Right renal cortex interstitium (tissue), 3 donors: ENCODE results near the gene DCLK3. TPM values are rescaled to one million over a fixed set of nuclear protein-coding genes. Genes with fewer than 3 reads are reported as not detected.
A peak's percentile ranks its signal among the peaks of the same experiment; 100 is the strongest.

Experiments used
- DNase-seq, 3 donors: peaks; one replicate each; pipeline ENCODE4 v3.0.0-alpha.2; 2013; ENCODE audit warnings: low read depth in 3 of 3, low spot score in 2 of 3
- polyA plus RNA-seq, 3 donors: library from polyadenylated mRNA; unstranded; fragments of 120-200 nt; gene quantifications; one replicate each; pipeline ENCODE4 v1.2.1, GENCODE V29; 2013; ENCODE audit not compliant: insufficient read length in 3 of 3

DCLK3 gene
- polyA plus RNA-seq: 1 to 10 TPM in 1 of 3 donors, under 1 TPM in 2; 0.89 to 1.3 (median 0.96) TPM

- DNase-seq: peak in 1 of 3 donors; percentile 12
Measured at GRCh38 chr3:36763850-36764703, at the start of gene DCLK3. Gene DCLK3 (minus strand): TSS chr3:36764553. CDS start chr3:36764263, 290 bp downstream.

GRCh38 chr3:36813305-36813704 is 49.0 kb upstream of the DCLK3 start:
- no peak for DNase-seq

- no peak for DNase-seq
Measured at GRCh38 chr3:36812240-36812639, 47.9 kb upstream of the DCLK3 start.

- DNase-seq: no peak
Measured at GRCh38 chr3:36811768-36812167, 47.4 kb upstream of the DCLK3 start.

GRCh38 chr3:36804295-36805055 is 40.1 kb upstream of the DCLK3 start:
- no peak for DNase-seq

GRCh38 chr3:36803091-36803791 is 38.9 kb upstream of the DCLK3 start:
- DNase-seq: no peak

GRCh38 chr3:36800533-36801116 is 36.3 kb upstream of the DCLK3 start:
- no peak for DNase-seq

GRCh38 chr3:36796881-36797280 is 32.5 kb upstream of the DCLK3 start:
- no peak for DNase-seq

- no peak for DNase-seq
Measured at GRCh38 chr3:36796161-36796560, 31.8 kb upstream of the DCLK3 start.

- no peak for DNase-seq
Measured at GRCh38 chr3:36795622-36796021, 31.3 kb upstream of the DCLK3 start.

GRCh38 chr3:36792342-36792741 is 28.0 kb upstream of the DCLK3 start:
- no peak for DNase-seq

- no peak for DNase-seq
Measured at GRCh38 chr3:36790765-36791164, 26.4 kb upstream of the DCLK3 start.

GRCh38 chr3:36786921-36787890 is 22.9 kb upstream of the DCLK3 start:
- no peak for DNase-seq

GRCh38 chr3:36784138-36784635 is 19.8 kb upstream of the DCLK3 start:
- DNase-seq: no peak

GRCh38 chr3:36777424-36778218 is 13.3 kb upstream of the DCLK3 start:
- DNase-seq: no peak

GRCh38 chr3:36776436-36776835 is 12.1 kb upstream of the DCLK3 start:
- no peak for DNase-seq

GRCh38 chr3:36774052-36774451 is 9.7 kb upstream of the DCLK3 start:
- DNase-seq: no peak

GRCh38 chr3:36771931-36772330 is 7.6 kb upstream of the DCLK3 start:
- DNase-seq: no peak

GRCh38 chr3:36769926-36770325 is 5.6 kb upstream of the DCLK3 start:
- DNase-seq: no peak
